Stimulated activated CD4-positive, alpha-beta T cell treated with anti-CD3 and anti-CD28 coated beads, Interleukin-1b, Interleukin-23, amount 100 ng/mL, for 1 hour (primary cell): ENCODE results near the gene FEV.
A peak's percentile ranks its signal among the peaks of the same experiment; 100 is the strongest.

Source experiments
- DNase-seq, 2 donors: peaks; one replicate each; pipeline ENCODE4 v3.0.0-alpha.2; 2020; ENCODE audit warnings: low read depth in 2 of 2

The FEV gene

DNA sequence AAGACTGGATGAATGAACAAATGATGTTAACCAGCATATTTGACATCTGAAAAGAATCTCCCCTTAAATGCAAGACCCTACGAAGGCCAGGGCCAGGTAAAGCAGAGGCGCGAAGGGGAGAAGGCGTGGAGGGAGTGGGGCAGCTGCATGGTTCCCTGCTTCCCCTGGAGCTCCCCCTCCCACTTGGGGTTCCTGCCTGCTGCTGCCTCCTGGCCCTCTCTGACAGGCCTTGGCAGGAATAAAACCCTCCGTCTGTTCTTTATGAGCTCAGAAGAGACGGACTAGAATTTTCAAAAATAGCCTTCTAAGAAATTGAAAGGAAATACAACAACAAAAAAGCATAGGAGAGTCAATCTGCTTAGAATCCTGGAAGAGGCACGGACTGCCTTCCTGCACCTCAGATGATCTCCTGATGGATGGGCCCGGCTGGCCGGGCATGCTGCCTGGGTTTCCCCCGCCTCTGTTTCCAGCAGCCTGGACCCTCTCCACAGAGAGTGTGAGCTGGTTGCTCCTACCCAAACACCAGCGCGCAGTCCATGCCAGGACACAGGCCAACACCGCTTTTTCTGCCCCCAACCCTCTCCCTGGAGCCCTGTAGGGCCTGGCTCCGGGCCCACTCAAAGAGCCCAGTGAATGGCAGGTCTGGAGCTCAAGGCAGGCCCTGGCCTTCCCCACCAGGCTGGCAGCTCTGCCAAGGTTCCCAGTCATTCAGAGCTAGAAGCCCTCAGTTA lies 32.4 kb upstream of the FEV start:
- DNase-seq: no peak

DNA sequence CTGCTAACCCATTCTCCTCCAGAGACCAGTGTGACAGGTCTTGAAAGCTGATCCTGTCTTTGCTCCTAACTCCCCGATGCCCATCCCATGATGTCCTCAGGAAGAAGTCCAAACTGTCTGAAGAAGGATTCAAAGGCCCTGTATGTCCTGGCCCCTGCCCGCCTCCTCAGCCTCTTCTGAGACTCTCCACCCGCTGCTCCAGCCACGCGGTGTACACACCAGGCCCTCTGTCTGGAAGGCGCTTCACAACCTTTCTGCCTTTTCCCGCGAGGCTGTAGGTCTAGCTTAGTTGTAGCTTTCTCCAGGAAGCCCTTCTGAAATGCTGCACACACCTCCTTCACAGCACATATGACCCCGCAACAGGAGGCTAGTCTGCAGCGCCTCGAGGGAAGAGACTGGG lies 31.7 kb upstream of the FEV start:
- DNase-seq: no peak

DNA sequence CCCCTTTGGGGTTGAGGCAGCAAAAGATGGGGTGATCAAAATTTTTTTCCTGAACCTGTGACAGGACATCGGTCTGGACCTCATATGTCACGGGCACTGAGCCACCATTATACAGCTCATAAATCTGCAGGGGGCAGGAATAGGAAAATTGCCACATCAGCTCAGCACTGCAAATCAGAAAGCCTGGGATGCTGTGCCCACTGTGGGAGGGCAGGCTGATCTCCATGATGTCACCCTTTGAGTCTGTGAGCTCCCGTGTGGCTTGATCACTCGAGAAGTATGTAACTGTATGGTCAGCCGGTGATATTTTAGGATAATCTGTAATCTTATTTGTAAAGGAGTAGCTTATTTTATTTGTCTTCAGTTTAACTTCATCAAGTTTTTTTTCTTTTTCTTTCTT lies 25.9 kb upstream of the FEV start:
- no peak for DNase-seq

DNA sequence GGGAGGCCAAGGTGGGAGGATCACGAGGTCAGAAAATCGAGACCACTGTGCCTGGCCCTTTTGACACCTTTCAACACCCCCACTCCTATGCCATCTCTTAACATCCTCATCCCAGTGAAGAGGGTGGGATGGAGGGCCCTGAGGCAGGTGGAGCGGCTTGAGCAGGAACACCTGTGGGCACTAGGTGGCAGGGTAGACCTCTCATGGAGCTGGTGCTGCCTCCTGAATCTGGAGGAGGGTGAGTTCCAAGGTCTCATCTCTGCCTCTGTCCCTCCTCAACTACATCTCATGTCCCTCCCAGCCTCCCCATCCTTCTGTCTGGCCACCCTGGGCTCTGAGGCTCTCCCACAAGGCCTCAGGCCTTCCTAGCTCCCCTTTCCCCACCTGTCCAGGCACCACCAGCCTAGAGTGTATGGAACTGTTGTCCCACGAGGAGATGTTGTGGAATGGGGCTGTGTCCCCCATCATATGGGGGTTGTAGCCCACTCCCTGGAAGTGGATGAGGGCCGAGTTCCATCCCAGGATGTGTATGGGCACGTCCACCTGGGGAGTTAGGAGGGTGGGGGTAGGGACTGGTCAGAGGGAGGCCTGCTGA lies 25.3 kb upstream of the FEV start:
- DNase-seq: no peak

DNA sequence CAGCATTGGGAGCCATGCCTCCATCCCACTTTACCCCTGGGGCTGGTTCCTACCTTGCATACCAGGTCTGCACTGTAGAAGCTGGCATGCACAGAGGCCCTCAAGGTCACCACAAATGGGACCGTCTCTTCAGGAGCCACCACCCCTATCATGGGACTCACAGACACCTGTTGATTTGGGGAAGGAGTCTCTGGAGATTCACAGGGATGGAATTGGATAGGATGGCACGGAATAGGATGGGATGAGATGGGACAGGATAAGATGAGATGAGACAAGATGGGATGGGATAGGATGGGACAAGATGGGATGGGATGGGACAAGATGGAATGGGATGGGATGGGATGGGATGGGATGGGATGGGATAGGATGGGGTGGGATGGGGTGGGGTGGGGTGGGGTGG lies 24.3 kb upstream of the FEV start:
- DNase-seq: no peak

DNA sequence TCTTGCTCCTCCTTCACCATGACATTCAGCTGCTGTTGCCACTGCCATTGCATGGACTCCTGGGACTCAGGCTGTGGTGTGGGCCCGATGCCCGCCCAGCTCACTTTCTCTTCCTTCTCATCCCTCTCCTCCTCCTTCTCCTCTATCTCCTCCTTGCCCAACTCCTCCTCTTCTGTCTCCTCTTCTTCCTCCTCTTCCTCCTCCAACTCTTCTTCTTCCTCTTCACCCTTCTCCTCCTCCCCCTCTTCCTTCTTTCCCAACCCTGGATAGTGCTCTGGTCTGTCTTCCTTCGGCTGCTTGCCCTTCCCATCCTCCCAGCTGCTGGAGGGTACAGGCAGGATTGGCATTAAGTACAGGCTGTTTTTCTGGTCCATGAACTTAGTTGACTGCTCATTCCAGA lies 19.0 kb upstream of the FEV start:
- DNase-seq: no peak

DNA sequence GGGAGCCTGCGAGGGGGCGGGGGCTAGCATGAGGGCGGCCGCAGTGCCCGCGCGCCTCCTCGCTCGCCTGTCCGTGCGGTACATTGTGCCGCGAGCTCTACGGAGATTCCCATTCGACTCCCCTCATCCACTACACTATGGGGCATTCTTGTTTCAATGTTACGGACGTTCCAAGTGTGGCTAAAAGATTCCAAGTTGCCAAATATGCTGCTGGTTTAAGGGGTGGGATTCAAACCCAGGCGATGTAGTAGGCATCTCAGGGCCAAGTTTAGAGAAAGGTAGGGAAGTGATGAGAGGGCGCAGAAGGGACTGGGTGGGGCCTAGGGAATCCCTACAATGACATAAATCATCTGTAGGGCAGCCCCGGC lies 18.3 kb upstream of the FEV start:
- no peak for DNase-seq

DNA sequence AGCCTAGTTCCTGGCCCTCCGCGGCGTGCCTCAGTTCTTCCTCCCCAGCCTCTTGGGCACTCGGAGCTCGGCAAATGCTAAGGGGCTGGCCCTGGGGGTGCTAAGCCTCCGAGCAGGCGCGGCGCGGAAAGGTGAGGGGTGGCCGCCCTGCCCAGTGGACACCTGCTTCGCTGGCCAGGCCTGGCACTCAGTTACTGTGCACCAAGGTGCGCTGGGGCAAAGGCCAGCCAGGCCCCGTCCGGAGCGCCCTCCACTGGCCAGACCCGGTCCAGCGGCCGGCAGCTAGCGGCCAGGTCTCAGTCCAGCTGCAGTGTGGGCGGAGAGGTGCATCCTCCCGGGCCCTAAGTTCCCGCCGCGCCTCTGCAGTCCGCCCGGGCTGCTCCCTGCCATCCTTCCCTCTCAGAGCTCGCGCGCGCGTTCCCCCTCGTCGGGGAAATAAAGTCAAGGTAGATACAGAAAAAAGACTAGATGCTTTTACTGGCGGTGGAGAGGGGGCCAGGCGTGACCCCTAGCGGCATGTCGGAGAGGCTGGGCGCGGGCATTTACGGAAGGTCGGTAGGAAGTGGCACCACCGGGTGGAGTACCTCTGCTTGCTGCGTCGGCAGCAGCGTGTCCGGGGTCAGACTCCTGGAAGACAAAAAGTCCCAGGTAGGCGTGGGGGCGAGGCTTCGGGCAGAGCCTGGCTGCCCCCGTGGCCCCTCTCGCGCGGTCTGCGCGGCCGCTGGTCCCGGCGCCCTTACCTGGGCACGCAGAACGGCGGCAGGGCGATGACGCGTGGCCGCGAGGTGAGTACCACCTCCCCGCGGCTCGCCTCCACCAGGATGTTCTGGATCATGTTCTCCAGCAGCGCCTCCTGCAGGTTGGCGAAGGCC lies 17.6 kb upstream of the FEV start:
- DNase-seq: no peak

DNA sequence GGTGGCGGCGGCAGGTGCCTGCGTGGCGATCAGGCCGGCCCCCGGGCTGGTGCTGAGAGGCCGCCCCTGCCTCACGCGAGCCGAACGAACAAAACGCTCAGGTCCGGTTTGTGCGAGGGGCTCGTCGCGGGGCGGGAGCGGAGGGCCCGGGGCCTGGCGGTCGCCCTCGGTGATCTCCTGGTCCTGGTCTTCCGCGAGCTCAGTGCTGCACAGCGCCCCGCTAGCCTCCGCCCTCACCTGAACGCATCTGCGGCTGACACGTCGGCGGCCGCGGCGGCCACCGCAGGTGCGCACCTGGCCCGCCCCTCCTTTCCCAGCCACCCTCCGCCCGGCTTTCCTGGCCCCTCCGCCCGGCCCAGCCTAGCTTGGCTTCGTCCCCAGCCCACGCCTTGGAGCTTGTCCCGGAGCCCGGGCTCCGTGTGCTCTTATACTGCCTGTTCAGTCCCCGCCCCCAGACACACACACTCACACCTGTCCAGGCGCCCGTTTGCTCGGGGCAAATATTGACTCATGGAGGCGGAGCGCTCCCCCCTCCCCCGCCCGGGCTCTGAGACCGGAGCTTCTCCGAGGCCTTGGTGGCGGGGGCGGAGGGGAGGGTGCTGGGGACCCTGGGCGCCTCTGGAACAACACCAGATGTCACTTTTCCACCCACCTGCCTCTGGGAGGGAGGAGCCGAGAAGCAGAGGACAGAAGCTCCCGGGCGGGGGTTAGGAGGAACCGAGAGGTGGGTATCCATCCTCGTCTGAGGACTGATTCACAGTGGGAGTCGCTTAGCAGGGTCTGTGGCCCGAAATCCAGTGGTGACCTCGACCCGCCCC lies 16.8 kb upstream of the FEV start:
- no peak for DNase-seq

DNA sequence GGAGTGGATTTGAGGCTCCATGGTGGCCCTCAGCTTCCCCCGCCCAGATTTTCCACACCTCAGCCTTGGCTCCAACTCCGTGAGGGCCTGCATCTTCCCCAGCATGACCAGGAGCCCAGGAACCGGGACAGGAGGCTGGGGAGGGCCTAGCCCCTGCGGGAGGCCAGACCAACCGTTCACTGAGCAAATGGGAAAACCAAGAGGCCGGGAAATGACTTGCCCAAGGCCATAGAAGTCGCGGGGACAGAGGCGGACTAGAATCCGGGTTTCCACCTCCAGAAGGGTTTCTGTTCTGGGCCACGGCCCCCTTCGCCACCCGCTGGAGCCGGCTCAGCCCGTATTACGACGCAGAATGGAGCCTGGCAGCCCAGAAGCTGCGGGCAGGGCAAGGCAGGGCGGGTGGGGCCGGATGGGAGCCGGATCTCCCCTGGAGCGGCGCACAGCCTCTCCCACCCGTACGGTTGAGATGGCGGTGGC lies 16.2 kb upstream of the FEV start:
- no peak for DNase-seq

DNA sequence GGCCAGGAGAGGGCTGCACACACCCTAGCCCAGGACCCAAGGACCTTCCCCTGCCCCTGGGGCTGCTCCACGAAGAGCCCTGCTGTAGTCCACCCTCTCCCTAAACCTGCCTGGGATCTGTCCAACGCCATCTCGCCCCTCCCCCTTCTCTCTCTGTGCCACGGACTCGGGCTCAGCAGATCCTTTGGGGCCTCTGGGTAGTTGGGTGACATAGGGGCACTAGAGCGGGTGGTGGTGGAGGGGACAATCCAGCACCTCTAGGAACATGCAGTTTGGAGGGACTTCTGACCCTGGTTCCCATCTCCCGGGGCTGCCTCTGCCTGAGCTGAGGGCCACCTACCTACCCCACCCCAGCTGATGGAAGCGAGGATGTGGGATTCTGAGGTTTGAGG lies 15.6 kb upstream of the FEV start:
- no peak for DNase-seq

DNA sequence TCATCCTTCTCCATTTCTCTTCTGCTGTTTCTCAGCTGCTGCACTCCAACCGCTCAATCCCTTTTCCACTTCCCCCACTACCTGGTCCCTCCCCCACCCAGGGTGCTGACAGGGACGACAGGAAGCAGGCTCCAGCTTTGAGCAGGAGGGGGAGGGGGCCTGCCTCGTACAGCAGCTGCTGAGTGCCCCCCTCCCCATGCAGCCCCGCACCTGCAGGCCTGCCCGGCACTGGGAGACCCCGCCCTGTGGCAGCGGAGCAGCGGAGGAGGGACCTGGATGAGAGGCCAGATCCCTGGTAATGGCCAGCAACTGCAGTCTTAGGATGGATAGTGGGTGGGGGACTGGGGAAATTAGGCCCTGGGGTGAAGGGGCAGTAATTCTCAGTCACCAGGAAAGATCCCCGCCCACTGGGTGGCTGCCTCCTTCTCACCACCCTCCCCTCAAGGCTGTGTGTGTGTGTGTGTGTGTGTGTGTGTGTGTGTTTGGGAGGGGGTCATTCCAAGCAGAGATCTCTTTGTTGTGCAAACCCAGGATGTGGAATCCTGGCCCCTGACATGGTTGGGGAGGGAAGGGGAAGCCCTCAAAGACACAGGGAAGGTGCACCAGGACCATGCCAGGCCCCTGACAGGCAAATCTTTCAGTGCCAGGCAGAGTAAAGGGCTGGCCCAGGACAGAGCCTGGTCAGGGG lies 15.0 kb upstream of the FEV start:
- DNase-seq: no peak

DNA sequence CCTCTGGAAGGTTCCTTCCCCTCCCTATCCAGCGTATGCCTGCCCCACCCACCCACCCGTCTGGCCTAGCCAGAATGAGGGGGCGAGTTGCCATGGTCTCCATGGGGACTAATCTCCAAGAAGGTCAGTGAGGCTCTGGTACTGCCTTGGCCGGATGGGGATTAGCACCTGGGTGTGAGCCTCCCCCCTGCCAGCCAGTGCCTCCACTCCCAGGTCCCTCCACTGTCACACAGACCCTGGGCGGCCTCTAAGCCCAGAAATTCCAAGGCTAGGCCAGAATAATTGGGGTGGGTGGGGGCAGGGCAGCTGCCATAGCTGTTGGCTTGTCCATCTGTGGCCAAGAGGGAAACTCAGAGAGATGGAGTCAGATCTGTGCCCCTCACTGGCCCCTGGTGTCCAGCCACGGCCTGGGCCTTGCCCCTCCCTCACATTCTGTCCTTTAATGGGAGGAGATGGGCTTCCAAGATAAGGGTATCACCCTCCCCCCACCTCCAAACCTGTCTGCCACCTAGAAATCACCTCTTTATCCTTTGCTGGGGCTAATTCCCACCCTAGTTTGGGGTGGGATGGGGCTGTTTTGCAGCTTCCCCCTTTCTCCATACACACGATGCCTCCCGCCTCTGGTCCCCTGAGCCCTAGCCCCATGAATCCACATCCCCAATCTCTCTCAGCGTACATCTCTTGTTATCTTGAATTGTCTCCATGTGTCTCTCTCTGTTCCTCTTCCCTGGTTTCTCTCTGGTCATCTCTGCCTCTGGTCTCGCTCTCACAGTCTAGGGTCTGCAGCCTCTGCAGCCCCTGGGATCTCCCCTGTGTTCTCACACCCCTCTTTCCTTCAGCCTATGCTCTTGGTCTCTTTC lies 14.3 kb upstream of the FEV start:
- DNase-seq: no peak

DNA sequence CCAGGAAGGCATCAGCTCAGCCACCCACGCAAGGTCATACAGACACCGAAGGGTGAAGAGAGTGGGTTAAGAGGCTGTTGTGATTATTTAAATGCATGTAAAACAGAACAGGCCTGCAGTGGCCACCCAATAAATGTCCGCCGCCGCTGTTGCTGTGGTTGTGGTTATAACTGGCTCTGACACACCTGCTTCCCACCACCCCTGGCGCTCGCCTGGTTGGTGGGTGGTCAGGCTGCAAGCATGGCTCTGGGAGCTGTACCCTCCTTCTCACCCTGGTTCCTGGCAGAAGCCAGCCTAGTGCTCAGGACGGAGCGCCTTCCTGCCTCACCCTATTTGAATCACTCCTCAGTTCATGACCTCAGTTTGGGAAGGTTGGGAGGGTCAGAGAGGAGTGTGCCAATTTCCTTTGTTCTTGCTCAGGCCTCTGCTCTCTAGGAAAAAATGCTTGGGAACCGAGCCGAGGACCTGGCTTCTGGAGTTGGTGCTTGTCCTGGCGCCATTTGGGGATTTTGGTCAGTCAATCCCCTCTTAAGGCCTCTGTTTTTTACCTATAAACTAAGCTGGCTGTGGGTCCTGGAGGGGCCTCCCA lies 13.5 kb upstream of the FEV start:
- no peak for DNase-seq

DNA sequence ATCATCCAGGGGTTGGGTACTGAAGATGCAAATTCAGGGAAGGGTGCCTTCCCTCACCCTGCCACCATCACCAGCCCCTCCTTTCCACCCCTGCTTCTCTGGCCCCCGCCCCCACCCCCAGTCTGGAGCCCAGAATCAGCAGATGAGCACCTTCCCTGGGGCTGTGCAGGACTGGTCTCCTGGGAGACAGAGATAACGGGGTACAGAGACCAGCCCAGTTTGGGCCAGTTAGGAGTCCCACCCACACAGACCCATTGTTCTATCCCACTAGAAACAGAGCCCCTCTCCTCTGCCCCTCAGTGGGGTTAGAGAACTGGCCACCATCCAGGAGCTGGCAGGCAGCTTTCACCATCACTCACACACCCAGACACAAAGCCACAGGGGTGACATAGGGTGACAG lies 12.7 kb upstream of the FEV start:
- DNase-seq: no peak

DNA sequence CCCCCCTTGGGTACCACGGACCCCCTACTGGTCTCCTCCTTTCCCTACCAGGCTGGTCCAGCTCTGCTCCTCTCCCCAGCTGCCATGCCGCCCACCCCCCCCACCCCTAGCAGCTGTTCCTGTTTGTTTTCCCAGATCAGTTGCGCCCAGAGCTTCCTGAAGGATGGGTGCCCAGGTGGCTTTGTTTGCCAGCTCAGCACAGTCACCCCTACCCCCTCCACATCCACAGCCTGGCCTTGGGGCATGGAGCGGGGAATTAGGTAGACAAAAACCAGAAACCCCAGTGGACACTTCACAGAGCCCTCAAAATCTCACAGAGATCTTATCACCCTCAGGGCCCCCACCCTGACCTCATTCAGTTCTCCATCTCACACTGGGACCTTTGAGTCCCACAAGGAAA lies 12.0 kb upstream of the FEV start:
- DNase-seq: no peak

DNA sequence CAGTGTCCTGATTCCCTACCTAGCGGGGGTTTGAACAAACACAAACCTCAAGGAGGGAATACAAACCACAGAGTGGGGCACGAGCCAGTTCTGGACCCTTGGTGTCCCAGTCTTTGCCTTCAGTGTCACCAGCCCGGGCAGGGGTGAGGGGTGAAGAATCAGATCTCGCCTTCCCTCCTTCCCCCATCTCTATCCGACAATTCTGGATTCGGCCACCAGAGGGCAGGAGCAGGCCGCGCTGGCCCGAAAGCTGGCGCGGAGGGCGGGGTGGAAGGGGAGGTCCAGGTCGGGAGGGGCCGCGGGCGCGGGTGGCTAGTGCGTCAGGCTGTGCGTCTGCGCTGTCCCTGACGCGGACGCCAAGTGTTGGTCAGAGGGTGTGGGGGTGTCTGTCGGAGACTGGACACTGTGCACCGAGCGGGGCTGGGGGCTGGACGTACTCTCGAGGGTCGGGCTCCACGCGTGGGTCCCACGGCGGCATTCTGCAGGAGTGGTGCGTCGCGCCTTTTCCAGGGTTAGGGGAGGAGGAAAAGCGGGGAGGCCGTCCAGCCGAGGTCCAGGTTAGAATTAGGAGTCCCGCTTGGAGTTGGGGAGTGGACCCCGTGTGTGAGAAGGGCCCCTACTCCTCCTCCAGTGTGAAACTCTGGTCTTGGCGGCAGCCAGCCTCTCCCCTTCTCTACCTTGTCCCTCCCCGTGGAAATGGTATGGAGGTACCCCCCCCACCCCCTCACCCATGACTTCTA lies 11.2 kb upstream of the FEV start:
- peak; percentile 39 to 76 for DNase-seq

DNA sequence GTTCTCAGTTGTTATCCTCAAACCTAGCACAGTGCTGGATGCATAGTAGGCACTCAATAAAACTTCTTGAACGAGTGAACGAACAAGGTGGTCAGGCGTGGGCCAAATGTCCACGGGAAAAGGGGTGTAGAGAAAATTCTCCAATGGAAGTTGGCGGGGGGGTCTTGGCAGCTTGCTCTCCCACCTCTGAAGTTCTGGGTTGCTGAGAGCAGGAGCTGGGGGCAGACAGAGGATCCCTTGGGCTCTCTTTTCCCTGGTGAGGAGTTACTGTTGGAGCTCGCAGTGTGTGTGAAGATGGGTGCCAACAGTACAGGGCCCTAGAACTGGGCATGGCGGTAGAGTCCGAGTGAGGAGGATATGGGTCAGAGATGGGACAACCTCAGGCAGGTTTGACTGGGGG lies 10.6 kb upstream of the FEV start:
- no peak for DNase-seq
